Islet of Langerhans (tissue), 1 donor: ENCODE data around the gene EP300.
"Not testable (repeated sequence)": the region's sequence is repeated elsewhere in the genome, so short reads cannot be mapped to it uniquely, and the experiment has no call there.

Source experiments
- FAIRE-seq: peaks from one replicate; lab custom pipeline; 2011; peaks lifted over from hg19 to GRCh38; lab: Jason Lieb, UNC

The EP300 gene

GRCh38 chr22:41092023-41092817, at the start of gene EP300:
Gene EP300 (plus strand): TSS chr22:41092592. CDS start chr22:41093005, 413 bp downstream.
- FAIRE-seq, result no peak

GRCh38 chr22:41043722-41044121, 48.7 kb upstream of the EP300 start:
- no peak for FAIRE-seq

- FAIRE-seq, result not testable (repeated sequence)
Observed at GRCh38 chr22:41045575-41045974, 46.8 kb upstream of the EP300 start.

GRCh38 chr22:41047801-41048211, 44.6 kb upstream of the EP300 start:
- no peak for FAIRE-seq

GRCh38 chr22:41048345-41048744, 44.0 kb upstream of the EP300 start:
- not testable (repeated sequence) for FAIRE-seq

- FAIRE-seq, result no peak
Observed at GRCh38 chr22:41048791-41049717, 43.3 kb upstream of the EP300 start.

- FAIRE-seq, result not testable (repeated sequence)
Observed at GRCh38 chr22:41049795-41050194, 42.6 kb upstream of the EP300 start.

- no peak for FAIRE-seq
Observed at GRCh38 chr22:41050883-41051282, 41.5 kb upstream of the EP300 start.

- no peak for FAIRE-seq
Observed at GRCh38 chr22:41052661-41053490, 39.5 kb upstream of the EP300 start.

GRCh38 chr22:41057076-41057475, 35.3 kb upstream of the EP300 start:
- no peak for FAIRE-seq

- FAIRE-seq, result no peak
Observed at GRCh38 chr22:41062146-41062545, 30.2 kb upstream of the EP300 start.

- FAIRE-seq, result not testable (repeated sequence)
Observed at GRCh38 chr22:41064326-41064725, 28.1 kb upstream of the EP300 start.

GRCh38 chr22:41066341-41066740, 26.1 kb upstream of the EP300 start:
- FAIRE-seq, result not testable (repeated sequence)

- FAIRE-seq, result not testable (repeated sequence)
Observed at GRCh38 chr22:41067968-41068367, 24.4 kb upstream of the EP300 start.

GRCh38 chr22:41070665-41071331, 21.6 kb upstream of the EP300 start:
- no peak for FAIRE-seq

- FAIRE-seq, result no peak
Observed at GRCh38 chr22:41074061-41074460, 18.3 kb upstream of the EP300 start.

- no peak for FAIRE-seq
Observed at GRCh38 chr22:41074466-41074865, 17.9 kb upstream of the EP300 start.

GRCh38 chr22:41074941-41075710, 17.3 kb upstream of the EP300 start:
- no peak for FAIRE-seq

GRCh38 chr22:41075946-41076345, 16.4 kb upstream of the EP300 start:
- no peak for FAIRE-seq

- FAIRE-seq, result no peak
Observed at GRCh38 chr22:41076857-41077256, 15.5 kb upstream of the EP300 start.

- no peak for FAIRE-seq
Observed at GRCh38 chr22:41078931-41079330, 13.5 kb upstream of the EP300 start.
